ENCODE results near the gene SLC44A2.

GRCh38 chr19:10611907-10612306 is 13.4 kb upstream of the SLC44A2 start:
- TF ChIP-seq POLR2AphosphoS5 (IDR thresholded peaks at IDR 0.05; ENCODE audit: borderline replicate concordance, low read depth, low read length): no peak
- TF ChIP-seq EZH2 (IDR thresholded peaks at IDR 0.05): no peak
- TF ChIP-seq FOXP2 (optimal IDR thresholded peaks at IDR 0.05; ENCODE audit: control extremely low read depth, extremely low read length, insufficient read depth): no peak

Measured in SK-N-MC (cell line).